Measurements from ENCODE around the gene FGFBP1. TPM values are rescaled to one million over a fixed set of nuclear protein-coding genes. Genes with fewer than 3 reads are reported as not detected.

Gene FGFBP1
- total RNA-seq, 1 donor from 2014 or later, result not detected

- intact Hi-C loops (cut with DNase I), result no loop called here
- H3K4me1 ChIP-seq, result no peaks in the 10 kb centered on the region
- H3K9me3 ChIP-seq, result no peaks in the 10 kb centered on the region
- no peaks in the 10 kb centered on the region for H3K36me3 ChIP-seq
- no peak overlapping the region for H3K27ac ChIP-seq
- no peaks in the 10 kb centered on the region for H3K27me3 ChIP-seq
- no peak overlapping the region for H3K4me3 ChIP-seq
- TF ChIP-seq CTCF (IDR thresholded peaks at IDR 0.05), result no peak
- no peak for DNase-seq (ENCODE audit: low spot score in 2 of 2)
Measured at GRCh38 chr4:15894921-15895916, 43.3 kb downstream of the FGFBP1 start.

- no peak for TF ChIP-seq CTCF (IDR thresholded peaks at IDR 0.05)
- Histone ChIP-seq H3K27ac (no peak overlapping the region), H3K4me3 (no peak overlapping the region), H3K36me3 (no peaks in the 10 kb centered on the region), H3K9me3 (no peaks in the 10 kb centered on the region), H3K27me3 (no peaks in the 10 kb centered on the region), H3K4me1 (no peaks in the 10 kb centered on the region)
- intact Hi-C loops (cut with DNase I), result no loop called here
- DNase-seq (ENCODE audit: low spot score in 2 of 2), result no peak
Measured at GRCh38 chr4:15894393-15894792, 44.1 kb downstream of the FGFBP1 start.

- H3K27ac ChIP-seq, result no peak overlapping the region
- H3K36me3 ChIP-seq, result no peaks in the 10 kb centered on the region
- DNase-seq (ENCODE audit: low spot score in 2 of 2), result no peak
- H3K27me3 ChIP-seq, result no peaks in the 10 kb centered on the region
- H3K4me3 ChIP-seq, result no peak overlapping the region
- H3K4me1 ChIP-seq, result no peaks in the 10 kb centered on the region
- intact Hi-C loops (cut with DNase I), result no loop called here
- no peaks in the 10 kb centered on the region for H3K9me3 ChIP-seq
- no peak for TF ChIP-seq CTCF (IDR thresholded peaks at IDR 0.05)
Measured at GRCh38 chr4:15893962-15894361, 44.6 kb downstream of the FGFBP1 start.

GRCh38 chr4:15891312-15891711, 47.2 kb downstream of the FGFBP1 start:
- Histone ChIP-seq H3K27me3 (no peaks in the 10 kb centered on the region), H3K27ac (no peak overlapping the region), H3K4me1 (no peaks in the 10 kb centered on the region), H3K9me3 (no peaks in the 10 kb centered on the region), H3K36me3 (no peaks in the 10 kb centered on the region), H3K4me3 (no peak overlapping the region)
- TF ChIP-seq CTCF (IDR thresholded peaks at IDR 0.05), result no peak
- no peak for DNase-seq (ENCODE audit: low spot score in 2 of 2)
- intact Hi-C loops (cut with DNase I), result no loop called here

- TF ChIP-seq CTCF (IDR thresholded peaks at IDR 0.05), result no peak
- H3K4me1 ChIP-seq, result no peaks in the 10 kb centered on the region
- intact Hi-C loops (cut with DNase I), result no loop called here
- H3K36me3 ChIP-seq, result no peaks in the 10 kb centered on the region
- no peak overlapping the region for H3K27ac ChIP-seq
- no peak overlapping the region for H3K4me3 ChIP-seq
- DNase-seq (ENCODE audit: low spot score in 2 of 2), result no peak
- no peaks in the 10 kb centered on the region for H3K9me3 ChIP-seq
- H3K27me3 ChIP-seq, result no peaks in the 10 kb centered on the region
Measured at GRCh38 chr4:15890246-15890829, 48.2 kb downstream of the FGFBP1 start.

All from ascending aorta (tissue), 2 donors.